HL-60 (cell line): ENCODE results near the gene FBXW5.

Source experiments
- CTCF ChIP-seq: IDR thresholded peaks from one replicate; pipeline ENCODE4 v1.5.1; 2011; ENCODE audit warnings: low read length, control low read depth, inconsistent platforms; ENCODE audit not compliant: insufficient read depth
- GABPA ChIP-seq: IDR thresholded peaks from 2 replicates; pipeline ENCODE4 v1.6.1; 2012; ENCODE audit warnings: low read depth
- POLR2AphosphoS5 ChIP-seq: IDR thresholded peaks from 2 replicates; pipeline ENCODE4 v1.6.1; 2012; ENCODE audit warnings: low read depth
- REST ChIP-seq: IDR thresholded peaks from 2 replicates; pipeline ENCODE4 v1.6.1; 2012; ENCODE audit warnings: low read depth; ENCODE audit not compliant: insufficient replicate concordance
- SPI1 ChIP-seq: IDR thresholded peaks from 2 replicates; pipeline ENCODE4 v1.6.1; 2012; ENCODE audit warnings: low read depth, mild to moderate bottlenecking, borderline replicate concordance

GRCh38 chr9:136957461-136957860 is 12.9 kb upstream of the FBXW5 start:
- TF ChIP-seq CTCF (no peak), POLR2AphosphoS5 (no peak), REST (no peak), GABPA (no peak), SPI1 (no peak)
